HepG2 (cell line): Measurements from ENCODE around the gene HLF. TPM values are rescaled to one million over a fixed set of nuclear protein-coding genes. Genes with fewer than 3 reads are reported as not detected.

Experiments used
- BORCS8-MEF2B ChIP-seq: sonication (generic); formaldehyde crosslinking; IDR thresholded peaks from 2 replicates; pipeline ENCODE4 v1.8.0; 2022; ENCODE audit warnings: mild to moderate bottlenecking, missing genetic modification reagents
- CC2D1A ChIP-seq: sonication (generic); formaldehyde crosslinking; IDR thresholded peaks from 2 replicates; pipeline ENCODE4 v1.8.1; 2023; ENCODE audit warnings: mild to moderate bottlenecking, missing genetic modification reagents
- E2F5 ChIP-seq: sonication (generic); formaldehyde crosslinking; conservative IDR thresholded peaks from 2 replicates; pipeline ENCODE4 v1.4.0; 2020; ENCODE audit warnings: missing genetic modification reagents
- KAT7 ChIP-seq: IDR thresholded peaks from 2 replicates; pipeline ENCODE4 v1.6.1; 2018; ENCODE audit warnings: borderline replicate concordance, missing compliant biosample characterization
- PAWR ChIP-seq: sonication (generic); formaldehyde crosslinking; IDR thresholded peaks from 2 replicates; pipeline ENCODE4 v1.4.0; 2020; ENCODE audit warnings: missing genetic modification reagents, mild to moderate bottlenecking, borderline replicate concordance
- ZBTB20 ChIP-seq: sonication (generic); formaldehyde crosslinking; IDR thresholded peaks from 2 replicates; pipeline ENCODE4 v1.8.1; 2023; ENCODE audit warnings: missing genetic modification reagents, low read depth, mild to moderate bottlenecking, borderline replicate concordance
- ZNF225 ChIP-seq: sonication (generic); formaldehyde crosslinking; IDR thresholded peaks from 2 replicates; pipeline ENCODE4 v1.4.0; 2020; ENCODE audit warnings: mild to moderate bottlenecking, missing genetic modification reagents
- ZNF24 ChIP-seq: fragments of 450-650 bp; IDR thresholded peaks from 2 replicates; pipeline ENCODE4 v1.6.1; 2017; ENCODE audit warnings: antibody characterized with exemption, mild to moderate bottlenecking
- ZNF784 ChIP-seq: sonication (generic); formaldehyde crosslinking; IDR thresholded peaks from 2 replicates; pipeline ENCODE4 v1.5.1; 2020; ENCODE audit warnings: missing genetic modification reagents, mild to moderate bottlenecking, borderline replicate concordance
- polyA plus RNA-seq, 8 experiments: library from polyadenylated mRNA; depleted of rRNA in 3 of 8; stranded (reverse) in 7 of 8; unstranded in 1 of 8; fragments of >200 nt; fragmentation: Illumina TruSeq in 4 of 8; extraction: Trizol in 4 of 8; gene quantifications; 2 replicates each; pipeline versions ENCODE4 v1.2.1 to v1.2.3, GENCODE V29; 2011 to 2016; ENCODE audit warnings: low read depth in 4 of 8, missing spikeins in 1 of 8, mixed read lengths in 1 of 8; ENCODE audit not compliant: insufficient read depth in 1 of 8
- total RNA-seq, 5 experiments: library from RNA; depleted of rRNA; stranded (reverse); fragments of >200 nt; fragmentation: Illumina TruSeq; extraction: Trizol; gene quantifications; 2 replicates each; pipeline ENCODE4 v1.2.3, GENCODE V29; 2016; ENCODE audit warnings: low read depth in 1 of 5
- TF ChIP-seq, protein P1 (sequence below): sonication (generic); formaldehyde crosslinking; IDR thresholded peaks from 2 replicates; pipeline ENCODE4 v1.4.0; 2020; ENCODE audit warnings: missing genetic modification reagents
- TF ChIP-seq, protein P2 (sequence below): sonication (generic); formaldehyde crosslinking; IDR thresholded peaks from 2 replicates; pipeline ENCODE4 v1.4.0; 2020; ENCODE audit warnings: low read depth, mild to moderate bottlenecking, missing genetic modification reagents
- TF ChIP-seq, protein P3 (sequence below): sonication (generic); formaldehyde crosslinking; IDR thresholded peaks from 2 replicates; pipeline ENCODE4 v1.4.0; 2020; ENCODE audit warnings: missing genetic modification reagents
- TF ChIP-seq, protein P4 (sequence below): sonication (generic); formaldehyde crosslinking; IDR thresholded peaks from 2 replicates; pipeline ENCODE4 v1.5.1; 2020; ENCODE audit warnings: mild to moderate bottlenecking, missing genetic modification reagents

Gene HLF
- total and polyA plus RNA-seq, 2 of the 13 experiments (the other 11 are each of a cell fraction or from before 2014, with no cell fraction given): 202 to 346 TPM

GRCh38 chr17:55295411-55296170 is 30.8 kb downstream of the HLF start (continued):
- TF ChIP-seq, protein P1, sequence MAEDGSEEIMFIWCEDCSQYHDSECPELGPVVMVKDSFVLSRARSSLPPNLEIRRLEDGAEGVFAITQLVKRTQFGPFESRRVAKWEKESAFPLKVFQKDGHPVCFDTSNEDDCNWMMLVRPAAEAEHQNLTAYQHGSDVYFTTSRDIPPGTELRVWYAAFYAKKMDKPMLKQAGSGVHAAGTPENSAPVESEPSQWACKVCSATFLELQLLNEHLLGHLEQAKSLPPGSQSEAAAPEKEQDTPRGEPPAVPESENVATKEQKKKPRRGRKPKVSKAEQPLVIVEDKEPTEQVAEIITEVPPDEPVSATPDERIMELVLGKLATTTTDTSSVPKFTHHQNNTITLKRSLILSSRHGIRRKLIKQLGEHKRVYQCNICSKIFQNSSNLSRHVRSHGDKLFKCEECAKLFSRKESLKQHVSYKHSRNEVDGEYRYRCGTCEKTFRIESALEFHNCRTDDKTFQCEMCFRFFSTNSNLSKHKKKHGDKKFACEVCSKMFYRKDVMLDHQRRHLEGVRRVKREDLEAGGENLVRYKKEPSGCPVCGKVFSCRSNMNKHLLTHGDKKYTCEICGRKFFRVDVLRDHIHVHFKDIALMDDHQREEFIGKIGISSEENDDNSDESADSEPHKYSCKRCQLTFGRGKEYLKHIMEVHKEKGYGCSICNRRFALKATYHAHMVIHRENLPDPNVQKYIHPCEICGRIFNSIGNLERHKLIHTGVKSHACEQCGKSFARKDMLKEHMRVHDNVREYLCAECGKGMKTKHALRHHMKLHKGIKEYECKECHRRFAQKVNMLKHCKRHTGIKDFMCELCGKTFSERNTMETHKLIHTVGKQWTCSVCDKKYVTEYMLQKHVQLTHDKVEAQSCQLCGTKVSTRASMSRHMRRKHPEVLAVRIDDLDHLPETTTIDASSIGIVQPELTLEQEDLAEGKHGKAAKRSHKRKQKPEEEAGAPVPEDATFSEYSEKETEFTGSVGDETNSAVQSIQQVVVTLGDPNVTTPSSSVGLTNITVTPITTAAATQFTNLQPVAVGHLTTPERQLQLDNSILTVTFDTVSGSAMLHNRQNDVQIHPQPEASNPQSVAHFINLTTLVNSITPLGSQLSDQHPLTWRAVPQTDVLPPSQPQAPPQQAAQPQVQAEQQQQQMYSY (CRISPR knock-in tag): no peak
- TF ChIP-seq ZBTB20 (CRISPR knock-in tag) (peak; percentile 51; the same call in 1 of the 2 replicates), CC2D1A (CRISPR knock-in tag) (no peak), PAWR (CRISPR knock-in tag) (0 out of 2 replicates have a peak, but pooled peaks have one; percentile 28), ZNF24 (0 out of 2 replicates have a peak, but pooled peaks have one; percentile 35), ZNF784 (CRISPR knock-in tag) (no peak; the same call in 1 of the 2 replicates), KAT7 (CRISPR knock-in tag) (no peak), E2F5 (CRISPR knock-in tag) (no peak), ZNF225 (CRISPR knock-in tag) (no peak), BORCS8-MEF2B (CRISPR knock-in tag) (peak; percentile 75; the same call in 1 of the 2 replicates)
- TF ChIP-seq, protein P2, sequence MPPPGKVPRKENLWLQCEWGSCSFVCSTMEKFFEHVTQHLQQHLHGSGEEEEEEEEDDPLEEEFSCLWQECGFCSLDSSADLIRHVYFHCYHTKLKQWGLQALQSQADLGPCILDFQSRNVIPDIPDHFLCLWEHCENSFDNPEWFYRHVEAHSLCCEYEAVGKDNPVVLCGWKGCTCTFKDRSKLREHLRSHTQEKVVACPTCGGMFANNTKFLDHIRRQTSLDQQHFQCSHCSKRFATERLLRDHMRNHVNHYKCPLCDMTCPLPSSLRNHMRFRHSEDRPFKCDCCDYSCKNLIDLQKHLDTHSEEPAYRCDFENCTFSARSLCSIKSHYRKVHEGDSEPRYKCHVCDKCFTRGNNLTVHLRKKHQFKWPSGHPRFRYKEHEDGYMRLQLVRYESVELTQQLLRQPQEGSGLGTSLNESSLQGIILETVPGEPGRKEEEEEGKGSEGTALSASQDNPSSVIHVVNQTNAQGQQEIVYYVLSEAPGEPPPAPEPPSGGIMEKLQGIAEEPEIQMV (CRISPR knock-in tag): 0 out of 2 replicates have a peak, but pooled peaks have one; percentile 75
- TF ChIP-seq, protein P3, sequence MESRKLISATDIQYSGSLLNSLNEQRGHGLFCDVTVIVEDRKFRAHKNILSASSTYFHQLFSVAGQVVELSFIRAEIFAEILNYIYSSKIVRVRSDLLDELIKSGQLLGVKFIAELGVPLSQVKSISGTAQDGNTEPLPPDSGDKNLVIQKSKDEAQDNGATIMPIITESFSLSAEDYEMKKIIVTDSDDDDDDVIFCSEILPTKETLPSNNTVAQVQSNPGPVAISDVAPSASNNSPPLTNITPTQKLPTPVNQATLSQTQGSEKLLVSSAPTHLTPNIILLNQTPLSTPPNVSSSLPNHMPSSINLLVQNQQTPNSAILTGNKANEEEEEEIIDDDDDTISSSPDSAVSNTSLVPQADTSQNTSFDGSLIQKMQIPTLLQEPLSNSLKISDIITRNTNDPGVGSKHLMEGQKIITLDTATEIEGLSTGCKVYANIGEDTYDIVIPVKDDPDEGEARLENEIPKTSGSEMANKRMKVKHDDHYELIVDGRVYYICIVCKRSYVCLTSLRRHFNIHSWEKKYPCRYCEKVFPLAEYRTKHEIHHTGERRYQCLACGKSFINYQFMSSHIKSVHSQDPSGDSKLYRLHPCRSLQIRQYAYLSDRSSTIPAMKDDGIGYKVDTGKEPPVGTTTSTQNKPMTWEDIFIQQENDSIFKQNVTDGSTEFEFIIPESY (CRISPR knock-in tag): 0 out of 2 replicates have a peak, but pooled peaks have one; percentile 9
- TF ChIP-seq, protein P4, sequence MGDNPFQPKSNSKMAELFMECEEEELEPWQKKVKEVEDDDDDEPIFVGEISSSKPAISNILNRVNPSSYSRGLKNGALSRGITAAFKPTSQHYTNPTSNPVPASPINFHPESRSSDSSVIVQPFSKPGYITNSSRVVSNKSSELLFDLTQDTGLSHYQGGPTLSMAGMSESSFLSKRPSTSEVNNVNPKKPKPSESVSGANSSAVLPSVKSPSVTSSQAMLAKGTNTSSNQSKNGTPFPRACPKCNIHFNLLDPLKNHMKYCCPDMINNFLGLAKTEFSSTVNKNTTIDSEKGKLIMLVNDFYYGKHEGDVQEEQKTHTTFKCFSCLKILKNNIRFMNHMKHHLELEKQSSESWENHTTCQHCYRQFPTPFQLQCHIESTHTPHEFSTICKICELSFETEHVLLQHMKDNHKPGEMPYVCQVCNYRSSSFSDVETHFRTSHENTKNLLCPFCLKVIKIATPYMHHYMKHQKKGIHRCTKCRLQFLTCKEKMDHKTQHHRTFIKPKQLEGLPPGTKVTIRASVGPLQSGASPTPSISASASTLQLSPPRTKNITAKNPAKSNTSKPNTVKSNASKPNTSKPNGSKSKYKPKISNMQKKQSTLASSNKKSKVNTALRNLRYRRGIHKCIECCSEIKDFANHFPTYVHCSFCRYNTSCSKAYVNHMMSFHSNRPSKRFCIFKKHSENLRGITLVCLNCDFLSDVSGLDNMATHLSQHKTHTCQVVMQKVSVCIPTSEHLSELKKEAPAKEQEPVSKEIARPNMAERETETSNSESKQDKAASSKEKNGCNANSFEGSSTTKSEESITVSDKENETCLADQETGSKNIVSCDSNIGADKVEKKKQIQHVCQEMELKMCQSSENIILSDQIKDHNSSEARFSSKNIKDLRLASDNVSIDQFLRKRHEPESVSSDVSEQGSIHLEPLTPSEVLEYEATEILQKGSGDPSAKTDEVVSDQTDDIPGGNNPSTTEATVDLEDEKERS (CRISPR knock-in tag): peak; percentile 48; the same call in 1 of the 2 replicates
